HG02763 (cell line): Measurements from ENCODE around the gene TMSB10.
"Not testable (repeated sequence)": the region's sequence is repeated elsewhere in the genome, so short reads cannot be mapped to it uniquely, and the experiment has no call there.

Source experiments
- ATAC-seq: cut with Tn5 transposase; IDR thresholded peaks from one replicate; pipeline ENCODE4 v1.9.1; 2021; ENCODE audit warnings: mild to moderate bottlenecking, moderate library complexity; ENCODE audit not compliant: unreplicated experiment

Gene TMSB10

GRCh38 chr2:84900971-84901370 lies 4.5 kb upstream of the TMSB10 start:
- no peak for ATAC-seq

- ATAC-seq, result no peak
Measured at GRCh38 chr2:84901593-84902120, 3.8 kb upstream of the TMSB10 start.

- no peak for ATAC-seq
Measured at GRCh38 chr2:84902526-84902925, 2.9 kb upstream of the TMSB10 start.

GRCh38 chr2:84904151-84904550 lies 1.3 kb upstream of the TMSB10 start:
- ATAC-seq, result no peak

- no peak for ATAC-seq
Measured at GRCh38 chr2:84904717-84905174, 710 bp upstream of the TMSB10 start.

- ATAC-seq, result peak; percentile 37
Measured at GRCh38 chr2:84906108-84906899, 848 bp downstream of the TMSB10 start.

- peak; percentile 37 for ATAC-seq
Measured at GRCh38 chr2:84906900-84907714, 1.7 kb downstream of the TMSB10 start.

GRCh38 chr2:84908948-84909713 lies 3.7 kb downstream of the TMSB10 start:
- ATAC-seq, result no peak

- ATAC-seq, result no peak
Measured at GRCh38 chr2:84911135-84911678, 5.8 kb downstream of the TMSB10 start.

GRCh38 chr2:84912984-84913383 lies 7.5 kb downstream of the TMSB10 start:
- ATAC-seq, result no peak

GRCh38 chr2:84914334-84914733 lies 8.9 kb downstream of the TMSB10 start:
- no peak for ATAC-seq

GRCh38 chr2:84915675-84916074 lies 10.2 kb downstream of the TMSB10 start:
- ATAC-seq, result not testable (repeated sequence)

- ATAC-seq, result not testable (repeated sequence)
Measured at GRCh38 chr2:84917821-84918220, 12.4 kb downstream of the TMSB10 start.

GRCh38 chr2:84918430-84918829 lies 13.0 kb downstream of the TMSB10 start:
- no peak for ATAC-seq

- ATAC-seq, result peak; percentile 58
Measured at GRCh38 chr2:84919885-84920580, 14.6 kb downstream of the TMSB10 start.

- no peak for ATAC-seq
Measured at GRCh38 chr2:84923009-84923408, 17.6 kb downstream of the TMSB10 start.

- ATAC-seq, result peak; percentile 17
Measured at GRCh38 chr2:84924173-84925106, 19.0 kb downstream of the TMSB10 start.

GRCh38 chr2:84925336-84925723 lies 19.9 kb downstream of the TMSB10 start:
- ATAC-seq, result no peak
